GM12874 (cell line): ENCODE data around the gene GOLIM4.
A peak's percentile ranks its signal among the peaks of the same experiment; 100 is the strongest.

Source experiments
- CTCF ChIP-seq: IDR thresholded peaks from 2 replicates; pipeline ENCODE4 v1.5.1; 2011; ENCODE audit warnings: low read depth, mild to moderate bottlenecking, control low read depth, low read length, moderate library complexity; ENCODE audit not compliant: insufficient read depth

The GOLIM4 gene

GRCh38 chr3:168088106-168088720, 7.5 kb downstream of the GOLIM4 start:
- TF ChIP-seq CTCF, result peak; percentile 63

- no peak for TF ChIP-seq CTCF
These were observed 8.2 kb downstream of the GOLIM4 start for GRCh38 chr3:168087539-168087938.

GRCh38 chr3:168086541-168087260, 9.0 kb downstream of the GOLIM4 start:
- no peak for TF ChIP-seq CTCF

GRCh38 chr3:168085491-168086119, 10.1 kb downstream of the GOLIM4 start:
- no peak for TF ChIP-seq CTCF

DNA sequence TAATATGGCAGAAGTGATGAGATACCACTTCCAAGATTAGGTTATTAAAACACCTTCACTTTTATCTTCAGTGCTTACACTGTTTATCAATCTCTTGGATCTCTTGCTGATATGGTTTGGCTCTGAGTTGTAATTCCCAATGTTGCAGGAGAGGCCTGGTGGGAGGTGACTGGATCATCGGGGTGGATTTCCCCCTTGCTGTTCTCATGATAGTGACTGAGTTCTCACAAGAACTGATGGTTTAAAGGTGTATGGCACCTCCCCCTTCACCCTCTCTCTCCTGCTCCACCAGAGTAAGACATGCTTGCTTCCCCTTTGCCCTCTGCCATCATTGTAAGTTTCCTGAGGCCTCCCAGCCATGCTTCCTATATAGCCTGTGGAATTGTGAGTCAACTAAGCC, 11.8 kb downstream of the GOLIM4 start:
- no peak for TF ChIP-seq CTCF

GRCh38 chr3:168081856-168082255, 13.9 kb downstream of the GOLIM4 start:
- TF ChIP-seq CTCF, result no peak

DNA sequence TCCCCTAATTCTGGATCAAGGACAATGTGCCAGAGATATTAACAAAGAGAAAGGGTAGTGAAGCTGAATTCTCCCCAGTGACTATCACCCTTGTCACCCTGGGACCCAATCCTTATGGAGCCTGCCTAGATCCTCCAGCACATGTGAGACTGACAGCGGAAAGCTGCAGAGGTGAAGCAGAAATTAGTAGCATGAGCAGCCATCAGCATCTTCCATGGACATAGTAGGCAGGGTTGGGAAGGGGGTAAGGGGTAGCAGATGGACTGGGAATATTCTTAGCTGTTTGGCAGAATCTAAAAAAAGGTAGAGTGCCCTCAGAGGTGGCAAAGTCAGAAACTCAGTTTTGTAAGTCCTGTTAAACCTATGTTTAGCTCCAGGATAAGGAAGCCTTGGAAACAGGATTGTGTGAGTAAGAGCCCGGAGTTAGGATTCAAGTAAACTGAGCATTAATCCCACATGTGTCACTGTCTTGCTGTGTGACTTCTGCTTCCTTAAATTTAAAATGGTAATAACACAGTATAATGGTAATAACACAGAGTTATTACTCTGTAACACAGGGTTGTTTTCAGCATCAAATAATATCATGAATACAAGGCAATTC, 14.5 kb downstream of the GOLIM4 start:
- TF ChIP-seq CTCF, result no peak
